H1 (cell line): ENCODE results near the gene SVIL. TPM values are rescaled to one million over a fixed set of nuclear protein-coding genes. Genes with fewer than 3 reads are reported as not detected.

ENCODE experiments used
- CTCF ChIA-PET: fragments of 300-600 bp; sonication (Branson Sonifier 250); formaldehyde crosslinking; loops from one replicate; lab custom pipeline; 2021; ENCODE audit not compliant: partially characterized antibody; lab: Charles Lee
- POLR2A ChIA-PET: fragments of 300-600 bp; sonication (Branson Sonifier 250); formaldehyde crosslinking; loops from one replicate; lab custom pipeline; 2021; ENCODE audit warnings: inconsistent platforms; ENCODE audit not compliant: partially characterized antibody; lab: Charles Lee
- DNase-seq, 2 experiments: peaks; one replicate each; pipeline versions ENCODE4 v3.0.0 to v3.0.0-alpha.2; 2010 to 2022; ENCODE audit warnings: low spot score in 2 of 2, low read depth in 1 of 2, mixed read lengths in 1 of 2
- FAIRE-seq: peaks from 2 replicates; lab custom pipeline; 2011; peaks lifted over from hg19 to GRCh38; lab: Jason Lieb, UNC
- H2AFZ ChIP-seq: 2 replicates; pipeline ENCODE4 v1.8.1; 2012; ENCODE audit warnings: low read length, inconsistent platforms
- H2AK5ac ChIP-seq: 2 replicates; pipeline ENCODE4 v1.6.1; 2013; ENCODE audit warnings: low read depth, low read length
- H2BK120ac ChIP-seq: replicated peaks from 2 replicates; pipeline ENCODE3; 2013; ENCODE audit warnings: low read depth, low read length, inconsistent platforms
- H2BK12ac ChIP-seq: 2 replicates; pipeline ENCODE4 v1.6.1; 2013; ENCODE audit warnings: low read depth, low read length
- H2BK15ac ChIP-seq: 2 replicates; pipeline ENCODE4 v1.6.1; 2013; ENCODE audit warnings: low read length
- H2BK20ac ChIP-seq: 2 replicates; pipeline ENCODE4 v1.6.1; 2013; ENCODE audit warnings: low read length
- H2BK5ac ChIP-seq: 2 replicates; pipeline ENCODE4 v1.6.1; 2013; ENCODE audit warnings: low read depth, low read length
- H3K14ac ChIP-seq: 2 replicates; pipeline ENCODE4 v1.6.1; 2013; ENCODE audit warnings: inconsistent platforms; ENCODE audit not compliant: insufficient read length
- H3K18ac ChIP-seq: 2 replicates; pipeline ENCODE4 v1.6.1; 2013; ENCODE audit warnings: low read length; ENCODE audit errors: extremely low read depth
- H3K23ac ChIP-seq: 2 replicates; pipeline ENCODE4 v1.6.1; 2013; ENCODE audit warnings: inconsistent platforms; ENCODE audit not compliant: insufficient read length
- H3K23me2 ChIP-seq: 2 replicates; pipeline ENCODE4 v1.6.1; 2013; ENCODE audit warnings: low read depth, low read length
- H3K27ac ChIP-seq: 2 replicates; pipeline ENCODE4 v1.6.1; 2011; ENCODE audit warnings: low read depth, low read length, inconsistent platforms
- H3K27me3 ChIP-seq, 4 experiments: replicated peaks in 1 of 4; 1 replicate in 1 of 4; 2 replicates in 3 of 4; pipeline versions ENCODE4 v1.6.1 to v1.8.1; 2011 to 2013; ENCODE audit warnings: low read length in 3 of 4, mild to moderate bottlenecking in 3 of 4, inconsistent platforms in 2 of 4, mixed read lengths in 2 of 4, moderate library complexity in 1 of 4; ENCODE audit not compliant: control insufficient read depth in 3 of 4, insufficient read depth in 3 of 4; ENCODE audit errors: extremely low read depth in 1 of 4
- H3K36me3 ChIP-seq, 4 experiments: 2 replicates each; pipeline versions ENCODE4 v1.6.1 to v1.8.1; 2011 to 2013; ENCODE audit warnings: mild to moderate bottlenecking in 4 of 4, low read length in 3 of 4, moderate library complexity in 2 of 4, control low read depth in 1 of 4, inconsistent platforms in 1 of 4; ENCODE audit not compliant: insufficient read depth in 4 of 4, control insufficient read depth in 2 of 4
- H3K4ac ChIP-seq: replicated peaks from 2 replicates; pipeline ENCODE3; 2013; ENCODE audit warnings: low read length, low read depth, mixed read lengths, inconsistent platforms; ENCODE audit not compliant: insufficient read length
- H3K4me1 ChIP-seq, 4 experiments: replicated peaks in 1 of 4; 1 replicate in 1 of 4; 2 replicates in 3 of 4; pipeline versions ENCODE4 v1.6.1 to v1.8.1; 2011 to 2013; ENCODE audit warnings: low read length in 3 of 4, inconsistent platforms in 2 of 4, mixed read lengths in 1 of 4; ENCODE audit not compliant: insufficient read depth in 4 of 4, control insufficient read depth in 3 of 4
- H3K4me2 ChIP-seq, 2 experiments: 2 replicates each; pipeline versions ENCODE4 v1.6.1 to v1.8.1; 2011 to 2013; ENCODE audit warnings: low read depth in 2 of 2, low read length in 2 of 2, control low read depth in 1 of 2, inconsistent platforms in 1 of 2, mild to moderate bottlenecking in 1 of 2; ENCODE audit not compliant: insufficient read depth in 1 of 2
- H3K4me3 ChIP-seq, 4 experiments: fragments of 200-600, 300-600 bp in 1 of 4; sonication (generic), shearing (Covaris generic), sonication (Bioruptor Twin) in 1 of 4; 2 replicates each; pipeline versions ENCODE4 v1.5.1 to v1.8.1; 2011 to 2016; ENCODE audit warnings: low read length in 4 of 4, low read depth in 3 of 4, control low read depth in 2 of 4, inconsistent platforms in 2 of 4, mild to moderate bottlenecking in 2 of 4, mixed read lengths in 1 of 4, moderate library complexity in 1 of 4; ENCODE audit not compliant: insufficient read depth in 2 of 4; ENCODE audit errors: extremely low read depth in 1 of 4
- H3K56ac ChIP-seq: replicated peaks from 2 replicates; pipeline ENCODE3; 2013; ENCODE audit warnings: low read depth, mild to moderate bottlenecking, mixed read lengths, low read length, inconsistent platforms; ENCODE audit not compliant: insufficient read length
- H3K79me1 ChIP-seq: 2 replicates; pipeline ENCODE4 v1.6.1; 2013; ENCODE audit warnings: low read depth, low read length, control low read depth
- H3K79me2 ChIP-seq, 2 experiments: 2 replicates each; pipeline versions ENCODE4 v1.6.1 to v1.8.1; 2012 to 2013; ENCODE audit warnings: low read length in 2 of 2, mild to moderate bottlenecking in 2 of 2, inconsistent platforms in 1 of 2; ENCODE audit not compliant: insufficient read depth in 2 of 2, control insufficient read depth in 1 of 2
- H3K9ac ChIP-seq, 4 experiments: replicated peaks in 1 of 4; 1 replicate in 1 of 4; 2 replicates in 3 of 4; pipeline versions ENCODE4 v1.6.1 to v1.8.1; 2011 to 2013; ENCODE audit warnings: low read depth in 3 of 4, low read length in 3 of 4, control low read depth in 2 of 4, mild to moderate bottlenecking in 2 of 4, moderate library complexity in 2 of 4, inconsistent platforms in 1 of 4; ENCODE audit errors: extremely low read depth in 1 of 4
- H3K9me3 ChIP-seq, 2 experiments: 2 replicates each; pipeline versions ENCODE4 v1.6.1 to v1.8.1; 2012 to 2013; ENCODE audit warnings: mild to moderate bottlenecking in 2 of 2, moderate library complexity in 2 of 2, control low read depth in 1 of 2, inconsistent platforms in 1 of 2, low read depth in 1 of 2, low read length in 1 of 2, mixed read lengths in 1 of 2; ENCODE audit not compliant: insufficient read depth in 2 of 2
- H4K20me1 ChIP-seq, 2 experiments: replicated peaks in 1 of 2; 2 replicates each; pipeline versions ENCODE3 to v1.8.1; 2011 to 2013; ENCODE audit warnings: inconsistent platforms in 2 of 2, low read length in 2 of 2, mild to moderate bottlenecking in 1 of 2; ENCODE audit not compliant: insufficient read depth in 2 of 2, control insufficient read depth in 1 of 2
- H4K5ac ChIP-seq: 2 replicates; pipeline ENCODE4 v1.6.1; 2013; ENCODE audit warnings: low read length, low read depth, mixed read lengths, inconsistent platforms; ENCODE audit not compliant: insufficient read length
- H4K8ac ChIP-seq: 2 replicates; pipeline ENCODE4 v1.8.0; 2013; ENCODE audit warnings: mild to moderate bottlenecking, moderate library complexity, low read length, inconsistent platforms; ENCODE audit not compliant: insufficient read depth; ENCODE audit errors: extremely low read depth
- H4K91ac ChIP-seq: replicated peaks from 2 replicates; pipeline ENCODE3; 2013; ENCODE audit warnings: low read length, mixed read lengths, inconsistent platforms; ENCODE audit not compliant: insufficient read length
- ASH2L ChIP-seq: fragments of 200-600, 300-600 bp; sonication (generic); IDR thresholded peaks from one replicate; pipeline ENCODE4 v1.7.1; 2017; ENCODE audit warnings: low read length
- CBX5 ChIP-seq: fragments of 300-800, 300-1000 bp; sonication (generic); IDR thresholded peaks from 2 replicates; pipeline ENCODE4 v1.7.1; 2016; ENCODE audit warnings: antibody characterized with exemption, low read length, low read depth
- CREB1 ChIP-seq: IDR thresholded peaks from 2 replicates; pipeline ENCODE4 v1.6.1; 2012; ENCODE audit warnings: inconsistent platforms
- EGR1 ChIP-seq: IDR thresholded peaks from 2 replicates; pipeline ENCODE4 v1.6.1; 2011; ENCODE audit warnings: low read depth, low read length, borderline replicate concordance
- EZH2 ChIP-seq: fragments of 200-600 bp; sonication (generic); IDR thresholded peaks from 2 replicates; pipeline ENCODE4 v1.7.1; 2012; ENCODE audit warnings: low read depth, mild to moderate bottlenecking, moderate library complexity, low read length, inconsistent platforms; ENCODE audit not compliant: severe bottlenecking
- JUND ChIP-seq: IDR thresholded peaks from 2 replicates; pipeline ENCODE4 v1.6.1; 2011; ENCODE audit warnings: mild to moderate bottlenecking, improper control_type of control experiment, low read length
- NANOG ChIP-seq: IDR thresholded peaks from 2 replicates; pipeline ENCODE4 v1.6.1; 2011; ENCODE audit warnings: low read length, low read depth, mild to moderate bottlenecking, inconsistent platforms; ENCODE audit not compliant: insufficient read depth, poor library complexity, severe bottlenecking
- RAD21 ChIP-seq, 2 experiments: IDR thresholded peaks in 1 of 2; conservative IDR thresholded peaks in 1 of 2; 2 replicates each; pipeline ENCODE4 v1.6.1; 2011; ENCODE audit warnings: low read depth in 2 of 2, low read length in 2 of 2, improper control_type of control experiment in 1 of 2, inconsistent platforms in 1 of 2, mild to moderate bottlenecking in 1 of 2, moderate library complexity in 1 of 2
- RXRA ChIP-seq: IDR thresholded peaks from 2 replicates; pipeline ENCODE4 v1.6.1; 2011; ENCODE audit warnings: low read depth, mild to moderate bottlenecking, low read length, moderate library complexity; ENCODE audit not compliant: insufficient read depth
- SP4 ChIP-seq: IDR thresholded peaks from 2 replicates; pipeline ENCODE4 v1.6.1; 2012; ENCODE audit warnings: low read length, inconsistent platforms
- TCF12 ChIP-seq: IDR thresholded peaks from 2 replicates; pipeline ENCODE4 v1.6.1; 2011; ENCODE audit warnings: low read depth, mild to moderate bottlenecking, low read length
- YY1 ChIP-seq: IDR thresholded peaks from 2 replicates; pipeline ENCODE4 v1.6.1; 2011; ENCODE audit warnings: low read depth, mild to moderate bottlenecking, low read length
- WGBS, 2 experiments: shearing (Covaris generic) in 1 of 2; methylation state at CpG; one replicate each; pipeline versions ENCODE4 v1.1.6 to v1.1.7; 2013 to 2015; ENCODE audit warnings: low lambda C conversion rate in 2 of 2, mixed read lengths in 2 of 2, inconsistent platforms in 1 of 2, low coverage in 1 of 2, missing lambda C conversion rate in 1 of 2; ENCODE audit not compliant: insufficient replicate concordance in 2 of 2, insufficient coverage in 1 of 2, insufficient read length in 1 of 2; ENCODE audit errors: extremely low coverage in 1 of 2, missing lambda C conversion rate in 1 of 2; 5-methylcytosine and 5-hydroxymethylcytosine counted together
- polyA plus RNA-seq, 7 experiments: library from polyadenylated mRNA; depleted of rRNA in 3 of 7; stranded (reverse) in 5 of 7; unstranded in 2 of 7; fragments of >200 nt in 5 of 7; fragments of 200-250 nt in 2 of 7; gene quantifications; 1 replicate in 5 of 7; 2 replicates in 1 of 7; 4 replicates in 1 of 7; pipeline versions ENCODE4 v1.2.1 to v1.2.3, GENCODE V29; 2011 to 2013; ENCODE audit warnings: missing spikeins in 2 of 7, mixed read lengths in 2 of 7
- total RNA-seq: library from RNA; stranded (reverse); fragmentation: NEBNext Ultra II Directional; extraction: Animal tissue kit (Norgen Biotek cat#: 25700); gene quantifications from 2 replicates; pipeline ENCODE4 v1.2.1, GENCODE V29; 2021
- TF ChIP-seq, protein P1 (sequence below): IDR thresholded peaks from 2 replicates; pipeline ENCODE4 v1.6.1; 2011; ENCODE audit warnings: low read depth, mild to moderate bottlenecking, low read length; ENCODE audit not compliant: insufficient read depth

SVIL gene
- total and polyA plus RNA-seq, 2 of the 8 experiments (the other 6 are each of a cell fraction or from before 2014, with no cell fraction given): 4.7 to 15.4 TPM

DNA sequence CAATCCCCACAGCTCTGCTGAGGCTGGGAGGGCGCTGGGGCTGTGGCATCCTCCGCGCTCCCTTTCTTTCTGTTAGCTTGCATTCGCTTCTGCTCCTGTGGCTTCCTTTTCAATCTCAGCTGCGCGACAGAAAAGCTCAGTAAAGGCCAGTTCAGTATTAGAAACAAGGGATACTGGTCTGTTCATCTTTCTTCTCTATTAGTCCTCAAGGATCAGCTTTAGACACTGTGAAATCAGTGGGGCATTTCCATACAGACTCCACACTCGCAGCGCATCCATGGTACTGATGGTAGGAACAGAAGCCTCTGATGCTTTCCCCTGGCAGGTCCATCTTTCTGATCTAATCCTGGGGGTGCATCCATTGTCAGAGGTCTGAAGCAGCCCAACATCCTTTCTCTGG, 182.2 kb downstream of the SVIL start:
- H2BK12ac ChIP-seq: no peak overlapping the region
- no peak overlapping the region for H2BK20ac ChIP-seq

More for the DNA sequence above, 182.2 kb downstream of the SVIL start:
- no peak overlapping the region for H2BK120ac ChIP-seq
- no peak overlapping the region for H2AK5ac ChIP-seq
- no peaks in the 10 kb centered on the region for H3K36me3 ChIP-seq
- H4K91ac ChIP-seq: no peak overlapping the region
- no peaks in the 10 kb centered on the region for H3K79me1 ChIP-seq
- H4K5ac ChIP-seq: no peak overlapping the region
- H3K4me3 ChIP-seq: no peak overlapping the region
- H3K4ac ChIP-seq: no peak overlapping the region
- H4K20me1 ChIP-seq: no peaks in the 10 kb centered on the region
- no peak overlapping the region for H3K56ac ChIP-seq
- no peaks in the 10 kb centered on the region for H3K23me2 ChIP-seq
- no peak overlapping the region for H3K4me2 ChIP-seq
- H3K14ac ChIP-seq: no peak overlapping the region
- CTCF ChIA-PET: interaction anchor here (0.6 to 2.7 kb wide), 7 partner anchors 13 to 1188 kb away, joined by 3 to 13 read pairs (median 6); no protein-coding TSS in a partner anchor
- H3K79me2 ChIP-seq: no peaks in the 10 kb centered on the region
- H2BK15ac ChIP-seq: no peak overlapping the region
- DNase-seq (no peak), FAIRE-seq (no peak)
- 85% methylated on average over 6 of the region's 8 CpGs; no CpG with 5 or more reads in 1 of the 2 experiments for WGBS, 2 experiments
- H2BK5ac ChIP-seq: no peak overlapping the region
- H3K4me1 ChIP-seq: no peaks in the 10 kb centered on the region; a peak in 1 of 7 replicates
- H3K23ac ChIP-seq: no peak overlapping the region
- H4K8ac ChIP-seq: no peak overlapping the region
- H2AFZ ChIP-seq: no peak overlapping the region
- no peak overlapping the region for H3K27ac ChIP-seq
- TF ChIP-seq SP4: no peak
- no peak for TF ChIP-seq EZH2
- no peak for TF ChIP-seq CBX5
- no peak for TF ChIP-seq RAD21 (IDR thresholded peaks at IDR 0.05 in 1 of 2, conservative IDR thresholded peaks at IDR 0.05 in 1 of 2; ENCODE audit: low read depth in 2 of 2, low read length in 2 of 2)
- TF ChIP-seq NANOG: no peak
- no peak for TF ChIP-seq EGR1
- no peak for TF ChIP-seq ASH2L
- TF ChIP-seq, protein P1, sequence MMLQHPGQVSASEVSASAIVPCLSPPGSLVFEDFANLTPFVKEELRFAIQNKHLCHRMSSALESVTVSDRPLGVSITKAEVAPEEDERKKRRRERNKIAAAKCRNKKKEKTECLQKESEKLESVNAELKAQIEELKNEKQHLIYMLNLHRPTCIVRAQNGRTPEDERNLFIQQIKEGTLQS: no peak
- TF ChIP-seq CREB1: no peak
- TF ChIP-seq JUND: no peak
- TF ChIP-seq YY1: no peak
- TF ChIP-seq TCF12: no peak
- no peak for TF ChIP-seq RXRA
- H3K27me3 ChIP-seq: no peaks in the 10 kb centered on the region
- POLR2A ChIA-PET: no interaction called here
- H3K18ac ChIP-seq: no peak overlapping the region
- no peak overlapping the region for H3K9ac ChIP-seq
- H3K9me3 ChIP-seq: no peaks in the 10 kb centered on the region
